SK-N-SH treated with all-trans-retinoic acid at 6 μM for 48 hours (cell line): Measurements from ENCODE around the gene SERTAD2.

ENCODE experiments used
- ATAC-seq: fragments of 200-7000 bp; cut with Tn5 transposase; 3 replicates; pipeline ENCODE4 v1.9.1; 2020; ENCODE audit warnings: mild to moderate bottlenecking, moderate library complexity
- ARNTL ChIP-seq: fragments of 450-650 bp; formaldehyde crosslinking; IDR thresholded peaks from 2 replicates; pipeline ENCODE4 v1.5.0; 2020; ENCODE audit warnings: low read depth, mild to moderate bottlenecking, moderate library complexity, borderline replicate concordance
- BACH2 ChIP-seq: fragments of 250-450 bp; sonication (Bioruptor Pico); IDR thresholded peaks from 2 replicates; pipeline ENCODE4 v1.9.0; 2021; ENCODE audit warnings: mild to moderate bottlenecking, borderline replicate concordance
- CSDC2 ChIP-seq: fragments of 250-450 bp; sonication (Bioruptor Pico); IDR thresholded peaks from 2 replicates; pipeline ENCODE4 v1.5.0; 2020; ENCODE audit warnings: mild to moderate bottlenecking, moderate library complexity
- ESRRG ChIP-seq: fragments of 250-450 bp; sonication (Bioruptor Pico); IDR thresholded peaks from 2 replicates; pipeline ENCODE4 v1.6.1; 2021; ENCODE audit warnings: mild to moderate bottlenecking
- GLIS3 ChIP-seq: fragments of 250-450 bp; sonication (Bioruptor Pico); IDR thresholded peaks from 2 replicates; pipeline ENCODE4 v1.5.0; 2020; ENCODE audit warnings: mild to moderate bottlenecking, moderate library complexity
- PPARA ChIP-seq: fragments of 250-450 bp; sonication (Bioruptor Pico); IDR thresholded peaks from 2 replicates; pipeline ENCODE4 v1.5.0; 2020; ENCODE audit warnings: mild to moderate bottlenecking, borderline replicate concordance
- RARB ChIP-seq: fragments of 250-450 bp; sonication (Bioruptor Pico); IDR thresholded peaks from 2 replicates; pipeline ENCODE4 v1.8.0; 2021; ENCODE audit warnings: mild to moderate bottlenecking, moderate library complexity
- SNAI2 ChIP-seq: fragments of 250-450 bp; sonication (Bioruptor Pico); IDR thresholded peaks from 2 replicates; pipeline ENCODE4 v1.5.0; 2020; ENCODE audit warnings: mild to moderate bottlenecking, moderate library complexity
- TOX ChIP-seq: fragments of 250-450 bp; sonication (Bioruptor Pico); IDR thresholded peaks from 2 replicates; pipeline ENCODE4 v1.8.0; 2021; ENCODE audit warnings: mild to moderate bottlenecking, moderate library complexity, borderline replicate concordance
- TSHZ2 ChIP-seq: fragments of 250-450 bp; sonication (Bioruptor Pico); IDR thresholded peaks from 2 replicates; pipeline ENCODE4 v1.5.0; 2020; ENCODE audit warnings: mild to moderate bottlenecking, moderate library complexity
- ZC3H10 ChIP-seq: fragments of 250-450 bp; sonication (Bioruptor Pico); IDR thresholded peaks from 2 replicates; pipeline ENCODE4 v1.5.1; 2021; ENCODE audit warnings: mild to moderate bottlenecking, moderate library complexity
- ZFP3 ChIP-seq: fragments of 250-450 bp; sonication (Bioruptor Pico); IDR thresholded peaks from 2 replicates; pipeline ENCODE4 v1.5.0; 2020; ENCODE audit warnings: mild to moderate bottlenecking, moderate library complexity
- ZFP30 ChIP-seq: fragments of 450-650 bp; formaldehyde crosslinking; IDR thresholded peaks from 2 replicates; pipeline ENCODE4 v1.5.0; 2022; ENCODE audit warnings: mild to moderate bottlenecking, moderate library complexity
- ZNF565 ChIP-seq: fragments of 450-650 bp; formaldehyde crosslinking; conservative IDR thresholded peaks from 2 replicates; pipeline ENCODE4 v1.5.0; 2020; ENCODE audit warnings: low read depth, mild to moderate bottlenecking, moderate library complexity
- ZNF70 ChIP-seq: fragments of 450-650 bp; formaldehyde crosslinking; IDR thresholded peaks from 2 replicates; pipeline ENCODE4 v1.5.0; 2020; ENCODE audit warnings: mild to moderate bottlenecking, moderate library complexity
- ZNF8 ChIP-seq: fragments of 450-650 bp; formaldehyde crosslinking; IDR thresholded peaks from 2 replicates; pipeline ENCODE4 v1.5.0; 2020; ENCODE audit warnings: mild to moderate bottlenecking, moderate library complexity
- TF ChIP-seq, protein P1 (sequence below): fragments of 250-450 bp; sonication (Bioruptor Pico); IDR thresholded peaks from 2 replicates; pipeline ENCODE4 v1.8.0; 2021; ENCODE audit warnings: low read depth, mild to moderate bottlenecking, moderate library complexity, borderline replicate concordance
- TF ChIP-seq, protein P2 (sequence below): fragments of 250-450 bp; sonication (Bioruptor Pico); IDR thresholded peaks from 2 replicates; pipeline ENCODE4 v1.8.0; 2020; ENCODE audit warnings: mild to moderate bottlenecking, moderate library complexity, borderline replicate concordance
- TF ChIP-seq, protein P3 (sequence below): fragments of 250-450 bp; sonication (Bioruptor Pico); IDR thresholded peaks from 2 replicates; pipeline ENCODE4 v1.5.1; 2021; ENCODE audit warnings: mild to moderate bottlenecking, moderate library complexity

Gene SERTAD2

GRCh38 chr2:64615192-64615763, 38.4 kb downstream of the SERTAD2 start:
- no peak for ATAC-seq
- no peak for TF ChIP-seq GLIS3 (CRISPR knock-in tag)
- TF ChIP-seq, protein P1, sequence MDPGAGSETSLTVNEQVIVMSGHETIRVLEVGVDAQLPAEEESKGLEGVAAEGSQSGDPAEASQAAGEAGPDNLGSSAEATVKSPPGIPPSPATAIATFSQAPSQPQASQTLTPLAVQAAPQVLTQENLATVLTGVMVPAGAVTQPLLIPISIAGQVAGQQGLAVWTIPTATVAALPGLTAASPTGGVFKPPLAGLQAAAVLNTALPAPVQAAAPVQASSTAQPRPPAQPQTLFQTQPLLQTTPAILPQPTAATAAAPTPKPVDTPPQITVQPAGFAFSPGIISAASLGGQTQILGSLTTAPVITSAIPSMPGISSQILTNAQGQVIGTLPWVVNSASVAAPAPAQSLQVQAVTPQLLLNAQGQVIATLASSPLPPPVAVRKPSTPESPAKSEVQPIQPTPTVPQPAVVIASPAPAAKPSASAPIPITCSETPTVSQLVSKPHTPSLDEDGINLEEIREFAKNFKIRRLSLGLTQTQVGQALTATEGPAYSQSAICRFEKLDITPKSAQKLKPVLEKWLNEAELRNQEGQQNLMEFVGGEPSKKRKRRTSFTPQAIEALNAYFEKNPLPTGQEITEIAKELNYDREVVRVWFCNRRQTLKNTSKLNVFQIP (CRISPR knock-in tag): no peak
- TF ChIP-seq ARNTL (CRISPR knock-in tag): no peak
- TF ChIP-seq TOX: no peak
- TF ChIP-seq ZFP30 (CRISPR knock-in tag): no peak
- no peak for TF ChIP-seq ZNF565
- no peak for TF ChIP-seq ZNF70
- TF ChIP-seq PPARA (CRISPR knock-in tag): no peak
- TF ChIP-seq, protein P2, sequence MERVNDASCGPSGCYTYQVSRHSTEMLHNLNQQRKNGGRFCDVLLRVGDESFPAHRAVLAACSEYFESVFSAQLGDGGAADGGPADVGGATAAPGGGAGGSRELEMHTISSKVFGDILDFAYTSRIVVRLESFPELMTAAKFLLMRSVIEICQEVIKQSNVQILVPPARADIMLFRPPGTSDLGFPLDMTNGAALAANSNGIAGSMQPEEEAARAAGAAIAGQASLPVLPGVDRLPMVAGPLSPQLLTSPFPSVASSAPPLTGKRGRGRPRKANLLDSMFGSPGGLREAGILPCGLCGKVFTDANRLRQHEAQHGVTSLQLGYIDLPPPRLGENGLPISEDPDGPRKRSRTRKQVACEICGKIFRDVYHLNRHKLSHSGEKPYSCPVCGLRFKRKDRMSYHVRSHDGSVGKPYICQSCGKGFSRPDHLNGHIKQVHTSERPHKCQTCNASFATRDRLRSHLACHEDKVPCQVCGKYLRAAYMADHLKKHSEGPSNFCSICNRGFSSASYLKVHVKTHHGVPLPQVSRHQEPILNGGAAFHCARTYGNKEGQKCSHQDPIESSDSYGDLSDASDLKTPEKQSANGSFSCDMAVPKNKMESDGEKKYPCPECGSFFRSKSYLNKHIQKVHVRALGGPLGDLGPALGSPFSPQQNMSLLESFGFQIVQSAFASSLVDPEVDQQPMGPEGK: no peak
- TF ChIP-seq ZC3H10: no peak
- TF ChIP-seq SNAI2: no peak
- no peak for TF ChIP-seq TSHZ2 (CRISPR knock-in tag)
- TF ChIP-seq RARB (CRISPR knock-in tag): no peak
- no peak for TF ChIP-seq ZNF8
- no peak for TF ChIP-seq ESRRG (CRISPR knock-in tag)
- TF ChIP-seq CSDC2 (CRISPR knock-in tag): no peak
- no peak for TF ChIP-seq BACH2
- TF ChIP-seq ZFP3 (CRISPR knock-in tag): no peak
- TF ChIP-seq, protein P3, sequence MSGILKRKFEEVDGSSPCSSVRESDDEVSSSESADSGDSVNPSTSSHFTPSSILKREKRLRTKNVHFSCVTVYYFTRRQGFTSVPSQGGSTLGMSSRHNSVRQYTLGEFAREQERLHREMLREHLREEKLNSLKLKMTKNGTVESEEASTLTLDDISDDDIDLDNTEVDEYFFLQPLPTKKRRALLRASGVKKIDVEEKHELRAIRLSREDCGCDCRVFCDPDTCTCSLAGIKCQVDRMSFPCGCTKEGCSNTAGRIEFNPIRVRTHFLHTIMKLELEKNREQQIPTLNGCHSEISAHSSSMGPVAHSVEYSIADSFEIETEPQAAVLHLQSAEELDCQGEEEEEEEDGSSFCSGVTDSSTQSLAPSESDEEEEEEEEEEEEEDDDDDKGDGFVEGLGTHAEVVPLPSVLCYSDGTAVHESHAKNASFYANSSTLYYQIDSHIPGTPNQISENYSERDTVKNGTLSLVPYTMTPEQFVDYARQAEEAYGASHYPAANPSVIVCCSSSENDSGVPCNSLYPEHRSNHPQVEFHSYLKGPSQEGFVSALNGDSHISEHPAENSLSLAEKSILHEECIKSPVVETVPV (CRISPR knock-in tag): no peak

DNA sequence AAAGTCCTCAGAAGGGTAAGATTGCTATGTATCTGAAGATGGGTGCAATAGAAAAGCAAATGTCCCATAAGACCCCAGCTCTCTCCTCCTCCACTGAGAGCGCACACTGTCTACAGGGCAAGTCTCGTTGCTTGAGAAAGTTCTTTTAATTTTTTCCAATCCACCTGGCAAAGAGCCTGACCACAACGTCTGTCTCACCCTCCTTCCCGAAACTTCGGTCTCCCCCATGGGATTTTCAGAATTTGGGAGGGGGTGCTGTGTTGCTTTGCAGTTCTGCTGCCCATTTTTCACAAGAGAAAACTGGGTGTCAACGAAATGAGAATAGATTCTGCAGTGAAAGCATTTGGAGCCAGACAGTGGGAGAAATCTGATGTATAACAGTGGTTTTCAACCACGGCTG, 40.4 kb downstream of the SERTAD2 start:
- no peak for ATAC-seq
- TF ChIP-seq, protein P3 (CRISPR knock-in tag): no peak
- TF ChIP-seq, protein P1 (CRISPR knock-in tag): no peak
- TF ChIP-seq CSDC2 (CRISPR knock-in tag): no peak
- TF ChIP-seq BACH2: no peak
- TF ChIP-seq TOX: no peak
- TF ChIP-seq RARB (CRISPR knock-in tag): no peak
- no peak for TF ChIP-seq SNAI2
- no peak for TF ChIP-seq ZNF8
- no peak for TF ChIP-seq ZFP3 (CRISPR knock-in tag)
- TF ChIP-seq ZNF565: no peak
- no peak for TF ChIP-seq TSHZ2 (CRISPR knock-in tag)
- TF ChIP-seq GLIS3 (CRISPR knock-in tag): no peak
